OCI-M2 (cell line): ENCODE data around the gene SLAMF1.
"Not testable (repeated sequence)": the region's sequence is repeated elsewhere in the genome, so short reads cannot be mapped to it uniquely, and the experiment has no call there.

Source experiments
- DNase-seq: peaks from one replicate; lab custom pipeline; 2025; ENCODE audit not compliant: unreplicated experiment; lab: John Stamatoyannopoulos, UW

Gene SLAMF1

DNA sequence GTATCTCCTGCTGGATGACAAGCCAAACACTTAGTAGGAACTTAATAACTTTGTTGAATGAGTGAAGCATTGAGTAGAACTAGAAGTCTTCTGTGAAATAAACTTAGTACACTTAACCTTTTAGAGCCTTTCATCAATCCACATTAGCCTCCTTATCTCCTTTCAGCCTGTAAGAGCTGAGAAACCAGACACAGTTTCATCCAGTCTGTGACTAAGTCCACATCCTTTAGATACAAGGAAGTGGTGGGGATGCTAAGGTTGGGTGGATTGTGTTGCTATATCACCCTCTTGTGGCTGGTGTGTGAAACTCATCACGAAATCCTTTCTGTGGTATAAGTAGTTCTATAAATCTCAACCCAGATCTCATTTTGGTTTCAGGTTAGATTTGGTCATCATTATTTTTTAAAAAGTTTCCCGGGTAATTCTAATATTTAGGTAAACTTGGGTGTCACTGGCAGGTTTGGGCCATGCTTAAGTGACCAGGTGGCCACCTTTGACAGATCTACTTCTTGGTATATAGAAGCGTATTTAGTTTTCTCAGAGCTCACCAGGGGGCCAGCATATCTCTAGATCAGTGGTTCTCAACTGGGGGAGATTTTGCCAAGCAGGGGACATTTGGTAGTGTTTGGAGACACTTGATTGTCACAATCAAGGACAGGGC, 39.7 kb downstream of the SLAMF1 start:
- DNase-seq = no peak

DNA sequence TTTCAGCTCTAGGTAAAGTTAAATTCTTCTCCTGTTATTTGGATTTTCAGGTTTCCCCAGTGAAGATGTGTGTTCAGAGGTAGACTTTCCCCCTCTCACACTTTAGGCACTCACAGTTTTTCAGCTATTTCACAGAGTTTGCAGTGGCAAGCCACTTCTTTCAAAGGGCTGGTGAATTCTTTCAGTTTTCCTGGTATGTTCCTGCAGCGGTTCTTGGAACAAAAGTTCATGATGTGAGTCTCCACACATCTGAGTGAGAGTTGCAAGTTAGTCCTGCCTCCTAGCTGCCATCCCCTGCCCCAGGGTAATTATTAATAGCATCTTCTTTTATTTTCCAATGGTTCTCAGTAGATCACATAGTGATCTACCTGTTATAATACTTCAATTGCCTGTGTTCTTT, 40.2 kb downstream of the SLAMF1 start:
- no peak for DNase-seq

DNA sequence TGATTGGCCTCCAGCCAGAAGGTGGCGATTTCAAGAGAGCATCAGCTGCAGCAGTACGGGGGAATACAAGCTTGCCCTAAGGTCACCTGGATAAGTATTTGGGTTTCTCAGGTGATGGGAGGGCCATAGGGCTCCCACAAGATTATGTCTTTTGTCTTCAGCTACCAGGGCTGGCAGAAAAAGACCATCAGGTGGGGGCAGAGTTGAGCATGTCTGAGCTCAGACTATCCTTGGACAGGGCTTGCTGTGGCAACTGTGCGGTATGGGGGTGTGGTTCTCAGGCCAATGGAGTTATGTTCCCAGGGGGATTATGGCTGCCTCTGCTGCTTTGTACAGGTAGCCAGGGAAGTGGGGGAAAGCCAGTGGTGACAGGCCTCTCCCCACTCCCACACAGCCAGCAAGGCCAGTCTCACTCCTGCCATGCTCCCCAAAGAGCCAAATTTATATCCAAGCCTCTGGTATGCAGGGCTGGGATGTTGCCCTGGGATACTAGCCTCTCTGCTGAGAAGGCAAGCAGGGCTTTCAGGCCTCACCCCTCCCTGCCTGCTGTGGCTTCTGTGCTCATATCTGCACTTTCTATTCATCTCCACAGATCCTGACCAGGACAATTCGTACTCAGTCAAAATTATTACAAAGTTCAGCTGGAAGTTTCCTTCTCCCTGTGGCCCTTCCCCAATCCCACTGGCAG, 40.9 kb downstream of the SLAMF1 start:
- no peak for DNase-seq

DNA sequence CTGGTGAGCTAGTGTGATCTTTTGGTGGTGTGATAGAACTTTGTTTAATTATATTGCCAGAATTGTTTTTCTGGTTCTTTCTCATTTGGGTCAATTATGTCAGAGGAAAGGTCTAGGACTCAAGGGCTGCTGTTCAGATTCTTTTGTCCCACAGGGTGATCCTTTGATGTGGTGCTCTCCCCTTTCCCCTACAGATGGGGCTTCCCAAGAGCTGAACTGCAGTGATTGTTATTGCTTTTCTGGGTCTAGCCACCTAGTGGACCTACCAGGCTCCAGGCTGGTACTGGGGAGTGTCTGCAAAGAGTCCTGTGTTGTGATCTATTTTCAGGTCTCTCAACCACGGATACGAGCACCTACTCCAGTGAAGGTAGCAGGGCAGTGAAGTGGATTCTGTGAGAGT, 41.6 kb downstream of the SLAMF1 start:
- no peak for DNase-seq

DNA sequence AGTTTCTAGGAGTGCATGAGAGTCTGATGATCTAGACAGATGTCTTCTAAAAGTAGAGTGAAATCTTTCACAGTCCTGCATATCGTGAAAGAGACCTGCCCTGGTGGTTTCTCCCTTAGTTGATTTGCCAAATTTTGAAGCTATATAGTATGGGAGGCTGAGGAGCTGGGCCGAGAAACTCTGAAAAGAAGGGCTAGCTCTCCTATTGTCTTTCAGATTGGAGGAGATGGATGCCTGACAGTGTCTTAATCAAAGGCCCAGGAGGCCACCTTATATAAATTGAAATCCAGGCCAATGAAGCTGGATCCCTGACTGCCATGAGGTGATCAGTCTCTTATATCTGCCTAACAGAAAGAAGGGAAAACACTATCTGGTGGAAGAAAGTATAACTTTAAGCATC, 49.1 kb downstream of the SLAMF1 start:
- no peak for DNase-seq

DNA sequence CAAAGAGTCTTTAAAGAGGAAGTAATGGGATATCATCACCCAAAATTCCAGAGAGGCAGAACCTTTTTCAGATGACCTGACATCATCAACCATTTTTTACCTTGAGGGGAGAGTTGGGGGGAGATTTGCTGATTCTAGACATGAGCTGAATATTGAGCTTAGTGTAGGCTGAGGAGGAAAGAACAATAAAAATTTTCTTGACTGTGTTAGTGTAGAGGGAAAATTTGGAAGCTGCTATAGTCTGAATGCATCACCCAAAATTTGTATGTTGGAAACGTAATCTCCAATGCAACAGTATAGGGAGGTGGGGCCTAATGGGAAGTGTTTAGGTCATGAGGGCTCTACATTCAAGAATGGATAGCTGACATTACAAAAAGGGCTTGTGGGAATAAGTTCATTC, 49.8 kb downstream of the SLAMF1 start:
- no peak for DNase-seq

DNA sequence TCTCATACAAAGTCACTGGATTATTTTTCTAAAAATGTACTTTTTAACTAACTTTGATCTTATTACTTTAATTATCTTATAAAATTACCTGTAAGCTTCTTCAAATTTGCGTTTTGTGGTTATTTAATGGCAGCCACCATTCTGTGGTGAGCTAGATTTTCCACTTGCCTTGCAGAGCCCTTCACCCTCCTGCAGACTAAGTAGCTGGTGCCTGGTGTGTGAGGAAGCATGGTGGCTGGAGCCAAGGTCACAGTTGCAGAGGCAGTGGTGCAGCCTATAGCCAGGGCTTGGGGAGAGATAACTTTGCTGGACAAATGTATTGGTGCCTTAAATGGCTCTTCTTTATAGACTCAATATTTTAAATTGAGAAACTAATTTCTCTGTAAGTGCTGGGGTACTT, 56.4 kb downstream of the SLAMF1 start:
- DNase-seq = no peak

DNA sequence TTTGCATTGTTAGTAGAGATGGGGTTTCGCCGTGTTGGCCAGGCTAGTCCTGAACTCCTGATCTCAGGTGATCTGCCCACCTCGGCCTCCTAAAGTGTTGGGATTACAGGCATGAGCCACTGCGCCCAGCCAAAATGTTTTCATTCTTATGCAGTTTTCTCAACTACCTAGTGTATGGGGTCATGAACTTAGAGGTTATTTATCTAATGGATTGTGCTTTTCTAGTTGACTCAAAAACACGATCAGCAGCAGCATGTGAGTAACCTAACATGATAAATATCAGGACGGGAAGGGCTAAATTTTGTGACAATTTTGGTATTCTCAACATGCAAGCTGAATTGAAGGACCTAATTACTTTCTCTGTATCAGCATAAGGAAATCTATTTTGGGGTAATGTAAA, 58.4 kb downstream of the SLAMF1 start:
- DNase-seq = no peak

DNA sequence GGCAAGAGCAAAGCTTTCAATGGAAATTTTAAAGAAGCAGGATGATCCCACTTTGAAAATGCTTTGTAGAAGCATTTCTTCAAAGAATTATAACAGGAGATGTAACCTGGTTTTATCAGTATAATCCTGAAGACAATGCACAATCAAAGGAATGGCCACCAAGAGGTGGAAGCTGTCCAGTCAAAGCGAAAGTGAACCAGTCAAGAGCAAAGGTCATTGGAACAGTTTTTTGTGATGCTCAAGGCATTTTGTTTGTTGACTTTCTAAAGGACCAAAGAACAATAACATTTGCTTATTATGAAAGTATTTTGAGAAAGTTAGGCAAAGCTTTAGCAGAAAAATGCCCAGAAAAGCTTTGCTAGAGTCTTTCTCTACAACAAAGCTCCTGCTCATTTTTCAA, 62.1 kb downstream of the SLAMF1 start:
- DNase-seq = no peak

DNA sequence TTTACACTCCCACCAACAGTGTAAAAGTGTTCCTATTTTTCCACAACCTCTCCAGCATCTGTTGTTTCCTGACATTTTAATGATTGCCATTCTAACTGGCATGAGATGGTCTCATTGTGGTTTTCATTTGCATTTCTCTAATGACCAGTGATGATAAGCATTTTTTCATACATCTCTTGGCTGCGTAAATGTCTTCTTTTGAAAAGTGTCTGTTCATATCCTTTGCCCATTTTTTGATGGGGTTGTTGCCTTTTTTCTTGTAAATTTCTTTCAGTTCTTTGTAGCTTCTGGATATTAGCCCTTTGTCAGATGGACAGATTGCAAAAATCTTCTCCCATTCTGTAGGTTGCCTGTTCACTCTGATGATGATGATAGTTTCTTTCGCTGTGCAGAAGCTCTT, 63.9 kb downstream of the SLAMF1 start:
- DNase-seq = not testable (repeated sequence)

DNA sequence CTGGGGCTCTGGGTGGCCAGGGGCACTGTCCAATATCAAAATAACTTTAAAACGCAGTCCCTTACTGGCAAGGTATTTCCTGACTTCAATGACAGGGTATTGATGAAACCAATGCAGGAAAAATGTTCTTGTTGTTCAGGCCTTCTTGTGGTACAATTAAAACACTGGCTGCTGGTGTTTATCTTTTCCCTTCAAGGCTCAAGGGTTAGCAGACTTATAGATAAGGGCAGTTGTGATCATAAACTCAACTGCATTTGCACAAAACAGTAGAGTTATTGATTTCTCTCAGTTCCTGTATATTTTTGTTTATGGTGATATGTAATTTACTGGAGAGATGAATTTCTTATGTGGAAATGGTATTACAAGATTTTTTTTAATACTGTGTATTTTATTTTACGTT, 64.9 kb downstream of the SLAMF1 start:
- no peak for DNase-seq

DNA sequence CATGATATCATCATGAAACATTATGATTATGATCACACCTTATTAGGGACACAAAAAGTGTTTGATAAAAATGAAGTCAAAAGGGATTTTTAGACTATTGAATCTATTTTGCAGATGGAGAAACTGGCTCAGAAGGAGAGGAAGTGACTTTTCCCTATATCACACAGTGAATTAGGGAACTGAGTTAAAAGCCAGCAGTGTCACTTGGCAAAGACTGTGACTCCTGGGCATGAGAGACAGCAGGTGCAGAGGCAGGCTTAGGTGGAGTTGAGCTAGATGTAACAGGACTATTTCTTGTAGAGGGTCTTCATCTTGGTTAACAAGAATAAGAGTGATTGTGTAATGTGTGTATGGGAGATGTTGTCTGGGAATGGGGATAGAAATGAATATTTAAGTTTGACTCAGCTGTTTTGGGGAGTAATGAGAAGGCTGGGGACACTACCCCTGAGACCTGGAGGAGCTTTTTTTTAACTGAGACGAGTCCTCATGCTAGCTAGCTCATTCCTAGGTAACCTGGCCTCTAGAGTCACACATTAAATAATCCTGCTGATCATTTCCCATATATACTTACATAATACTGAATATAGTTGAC, 66.5 kb downstream of the SLAMF1 start:
- no peak for DNase-seq

DNA sequence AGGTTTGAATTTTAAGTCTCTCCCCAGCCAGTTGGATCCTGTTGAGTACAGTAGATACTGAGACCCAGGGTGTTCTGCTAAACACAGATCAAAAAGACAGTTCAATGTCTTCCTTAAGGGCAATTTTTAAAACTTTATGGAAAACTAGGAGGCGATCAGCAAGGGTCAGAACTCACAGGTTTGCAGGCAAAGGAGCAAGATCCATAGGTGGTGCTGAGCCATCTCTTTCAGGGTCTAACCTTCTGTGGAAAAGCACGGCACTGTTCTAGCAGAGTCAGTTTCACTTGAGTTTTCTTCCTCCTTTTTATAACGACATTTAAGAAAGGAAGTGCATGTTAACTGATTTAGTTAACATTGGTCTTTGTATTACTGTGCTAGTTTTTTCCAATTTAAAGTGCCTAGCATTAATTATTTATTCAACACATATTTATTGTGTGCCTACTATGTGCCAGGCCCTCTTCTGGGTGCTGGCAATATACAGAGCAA, 67.6 kb downstream of the SLAMF1 start, which contains the start of gene CD84:
CD84 (minus strand) TSS at position 281 of the 486 bp plus-strand sequence; CDS start at position 222, 59 bp downstream.
- DNase-seq = no peak

DNA sequence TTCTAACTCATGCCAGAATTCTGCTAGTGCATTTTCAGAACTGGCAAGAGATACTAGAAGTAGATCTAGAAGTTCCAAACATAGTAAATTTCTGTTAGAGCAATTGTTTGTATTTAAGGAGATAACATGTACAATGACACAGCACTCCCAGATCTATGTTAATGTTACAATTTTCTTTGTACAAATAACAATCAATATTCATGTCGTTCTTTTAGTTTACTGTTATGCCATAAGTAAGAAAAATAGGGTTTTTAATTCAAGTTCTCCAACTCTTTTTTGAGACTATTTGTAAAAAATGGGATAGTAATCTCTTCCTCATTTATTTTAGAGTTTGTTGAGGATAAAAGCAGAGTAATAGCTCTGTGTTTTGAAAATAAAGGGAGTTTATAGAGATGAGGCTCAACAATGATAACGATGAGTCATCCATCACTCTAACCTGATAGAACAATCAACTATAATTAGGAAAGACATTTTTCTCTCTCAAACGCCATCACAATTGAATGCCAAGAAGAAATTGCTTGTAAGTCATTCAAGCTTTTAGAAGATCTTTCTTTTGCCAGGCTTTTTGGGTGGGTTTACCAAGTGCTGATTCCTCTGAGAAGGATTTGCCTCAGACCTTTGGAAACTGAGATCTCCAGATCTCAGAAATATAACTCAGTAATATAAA, 68.2 kb downstream of the SLAMF1 start:
- no peak for DNase-seq

DNA sequence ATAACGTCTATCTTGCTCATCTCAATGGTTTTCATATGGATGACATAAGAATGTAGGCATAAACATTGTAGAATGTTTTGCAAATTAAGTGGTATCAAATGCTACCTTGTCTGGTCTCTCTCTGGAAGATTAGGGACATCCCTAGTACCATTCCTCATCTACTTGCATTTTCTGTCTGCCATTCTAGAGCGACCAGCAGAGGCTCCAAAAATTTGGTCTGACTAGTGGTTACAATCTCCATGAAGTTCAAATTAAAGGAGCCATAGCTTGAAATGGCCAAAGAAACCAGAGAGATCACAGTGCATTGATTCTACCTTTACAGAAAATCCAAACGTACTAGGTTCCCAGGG, 68.7 kb downstream of the SLAMF1 start:
- no peak for DNase-seq

DNA sequence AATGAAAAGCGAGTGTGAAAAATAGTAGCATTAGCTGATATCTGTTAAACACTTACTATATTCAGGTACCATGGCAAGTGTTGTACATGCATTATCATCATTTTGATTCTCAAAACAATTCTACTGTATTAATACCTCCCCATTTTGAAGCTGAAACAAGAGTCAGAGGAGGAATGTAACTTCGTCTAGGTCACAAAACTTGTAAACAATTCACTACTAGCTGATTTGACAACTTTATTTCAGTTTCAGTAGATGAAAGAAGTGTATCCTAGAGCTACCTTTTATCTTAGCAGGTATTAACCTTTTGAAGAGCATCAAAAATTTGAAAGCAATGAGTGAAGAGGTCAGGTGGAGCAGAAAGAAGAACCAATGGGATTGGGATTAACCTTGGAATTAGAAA, 69.2 kb downstream of the SLAMF1 start:
- no peak for DNase-seq

DNA sequence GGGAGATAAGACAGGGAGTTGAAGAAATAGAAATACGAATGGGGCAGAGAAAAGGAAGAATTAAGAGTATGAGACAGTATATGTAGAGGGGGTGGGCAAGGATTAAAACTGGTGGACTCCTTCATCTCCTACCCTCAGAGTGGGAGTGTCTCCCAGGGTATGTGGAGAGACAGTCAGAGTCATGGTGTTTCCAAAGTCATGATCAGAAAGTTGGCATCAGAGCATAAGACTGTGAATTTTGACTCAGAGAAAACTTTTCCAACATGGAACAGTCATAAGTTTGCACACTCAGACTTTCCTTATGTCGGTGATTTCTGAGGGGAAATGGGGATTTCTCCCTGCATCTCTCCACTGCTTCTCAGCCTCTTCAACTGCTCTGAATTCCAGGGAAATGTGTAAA, 70.0 kb downstream of the SLAMF1 start:
- DNase-seq = no peak

DNA sequence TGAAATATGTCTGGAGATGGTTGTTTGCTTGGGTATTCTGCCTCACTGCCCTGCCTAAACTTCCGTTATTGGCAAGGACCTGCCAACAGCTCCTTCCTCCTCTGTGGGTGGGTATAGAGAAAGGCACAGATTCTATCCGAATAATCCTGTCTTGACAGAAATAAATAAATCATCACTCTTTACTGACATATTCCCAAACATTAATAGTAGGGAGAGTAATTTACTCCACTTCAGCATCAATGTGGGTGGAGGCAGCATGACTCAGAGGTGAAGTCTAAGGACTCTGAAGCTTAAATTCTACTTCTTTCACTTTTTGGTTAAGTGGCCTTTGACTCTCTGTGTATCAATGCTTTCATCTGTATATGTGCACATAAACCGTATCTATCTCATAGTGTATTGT, 70.5 kb downstream of the SLAMF1 start:
- no peak for DNase-seq

DNA sequence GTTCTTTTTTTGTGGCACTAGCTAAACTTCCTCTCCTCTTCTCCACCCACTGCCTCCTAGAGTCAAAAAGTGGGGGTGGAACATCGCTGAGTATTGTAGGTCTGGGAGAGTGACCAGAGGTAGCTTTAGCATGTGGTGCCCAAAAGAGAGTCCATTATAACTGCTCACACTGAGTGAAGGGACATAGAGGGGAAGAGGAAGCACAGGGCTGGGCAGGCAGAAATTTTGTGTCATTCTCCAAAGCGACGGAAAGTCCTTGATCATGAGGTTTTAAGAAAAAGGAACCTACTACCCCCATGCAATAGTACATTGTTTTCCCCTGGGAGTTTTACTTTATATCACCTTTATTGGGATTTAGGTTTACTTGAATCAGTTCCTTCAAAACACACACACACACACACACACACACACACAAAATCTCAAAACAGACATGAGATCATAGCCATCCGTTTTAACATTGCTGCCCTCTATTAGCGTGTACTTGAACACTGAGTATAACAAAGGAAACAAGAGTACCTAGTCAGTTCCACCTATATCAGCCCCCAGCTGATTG, 71.7 kb downstream of the SLAMF1 start:
- DNase-seq = no peak

DNA sequence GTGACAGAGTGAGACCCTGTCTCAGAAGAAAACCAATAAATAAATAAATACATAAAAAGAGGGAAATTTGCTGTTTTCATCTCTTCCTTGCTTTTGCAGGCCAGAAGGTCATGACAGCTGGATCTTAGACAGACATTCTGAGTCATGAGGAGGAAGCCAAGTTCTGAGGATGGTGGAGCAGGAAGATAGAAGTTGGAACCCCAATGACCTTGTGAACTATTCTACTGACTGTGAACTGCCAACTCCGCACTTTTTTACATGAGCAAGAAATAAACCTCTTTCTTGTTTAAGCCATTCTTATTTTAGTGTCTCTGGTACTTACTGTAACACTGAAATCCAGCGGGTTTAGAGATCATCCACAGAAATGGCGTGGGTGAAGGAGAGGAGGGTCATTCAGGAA, 76.0 kb downstream of the SLAMF1 start:
- no peak for DNase-seq

DNA sequence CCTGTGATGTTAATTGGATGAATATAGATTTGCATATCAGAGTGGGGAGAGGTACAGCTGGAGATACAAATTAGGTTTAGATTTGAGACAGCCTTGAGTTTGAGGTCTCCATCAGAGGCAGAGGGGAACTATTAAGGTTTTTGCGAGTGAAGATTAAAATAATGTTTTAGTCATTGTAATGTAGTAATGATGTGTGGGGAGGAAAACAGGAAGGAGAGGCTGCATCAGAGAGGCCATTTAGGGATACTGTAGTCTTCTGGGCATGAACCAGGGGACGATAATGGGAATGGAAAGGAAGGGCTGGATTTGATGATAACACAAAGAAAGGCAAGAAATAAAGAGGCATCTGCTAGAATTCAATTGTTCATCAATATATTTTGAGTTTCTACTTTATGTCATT, 77.0 kb downstream of the SLAMF1 start:
- DNase-seq = no peak
